NK-92 (cell line): ENCODE measurements around the gene C2CD5.
"Not testable (repeated sequence)": the region's sequence is repeated elsewhere in the genome, so short reads cannot be mapped to it uniquely, and the experiment has no call there.

Experiments
- DNase-seq: peaks from one replicate; lab custom pipeline; 2025; ENCODE audit not compliant: unreplicated experiment; lab: John Stamatoyannopoulos, UW

C2CD5 gene

GRCh38 chr12:22544038-22544979, at the start of gene C2CD5:
Gene C2CD5 (minus strand): TSS chr12:22544542. CDS start chr12:22544150, 392 bp downstream.
- DNase-seq: peak; percentile 57

- DNase-seq: no peak
Observed at GRCh38 chr12:22593864-22594263, 49.5 kb upstream of the C2CD5 start.

DNA sequence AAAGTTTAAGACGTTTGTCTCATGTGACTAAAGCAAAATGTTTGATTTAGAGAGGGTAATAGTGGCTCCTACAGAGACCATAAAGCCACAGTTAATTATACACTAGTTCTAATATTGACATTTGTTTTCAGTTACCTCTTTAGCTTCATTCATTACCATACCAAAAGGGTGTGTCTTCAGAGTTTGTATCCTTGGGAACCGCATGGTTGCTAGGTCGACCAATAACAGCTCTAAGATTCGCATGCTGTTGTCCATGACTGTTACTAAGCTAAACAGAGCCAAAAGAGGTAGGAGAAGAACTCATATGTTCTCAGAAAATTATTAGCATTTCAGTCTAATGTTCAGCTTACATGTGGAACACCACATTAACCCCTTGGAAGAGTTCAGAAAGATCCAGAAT, 44.5 kb upstream of the C2CD5 start:
- DNase-seq: no peak

- DNase-seq: no peak
Observed at GRCh38 chr12:22578328-22578727, 34.0 kb upstream of the C2CD5 start.

DNA sequence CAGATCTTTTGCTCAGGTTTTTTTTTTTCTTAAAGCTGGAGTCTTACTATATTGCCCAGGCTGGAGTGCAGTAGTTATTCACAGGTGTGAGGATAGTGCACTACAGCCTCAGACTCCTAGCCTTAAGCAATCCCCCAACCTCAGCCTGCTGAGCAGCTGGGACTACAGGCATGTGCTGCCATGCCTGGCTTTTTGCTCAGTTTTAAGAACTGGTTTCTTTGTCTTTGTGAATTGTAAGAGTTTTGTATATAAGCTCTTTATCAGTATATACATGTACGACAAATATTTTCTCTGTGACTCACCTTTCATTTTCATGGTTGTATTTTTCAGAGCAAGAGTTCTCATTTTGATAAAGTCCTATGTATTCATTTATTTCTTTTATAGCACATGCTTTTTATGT, 33.3 kb upstream of the C2CD5 start:
- DNase-seq: no peak

GRCh38 chr12:22576473-22576872, 32.1 kb upstream of the C2CD5 start:
- no peak for DNase-seq

GRCh38 chr12:22576065-22576464, 31.7 kb upstream of the C2CD5 start:
- no peak for DNase-seq

GRCh38 chr12:22574921-22575320, 30.6 kb upstream of the C2CD5 start:
- DNase-seq: no peak

DNA sequence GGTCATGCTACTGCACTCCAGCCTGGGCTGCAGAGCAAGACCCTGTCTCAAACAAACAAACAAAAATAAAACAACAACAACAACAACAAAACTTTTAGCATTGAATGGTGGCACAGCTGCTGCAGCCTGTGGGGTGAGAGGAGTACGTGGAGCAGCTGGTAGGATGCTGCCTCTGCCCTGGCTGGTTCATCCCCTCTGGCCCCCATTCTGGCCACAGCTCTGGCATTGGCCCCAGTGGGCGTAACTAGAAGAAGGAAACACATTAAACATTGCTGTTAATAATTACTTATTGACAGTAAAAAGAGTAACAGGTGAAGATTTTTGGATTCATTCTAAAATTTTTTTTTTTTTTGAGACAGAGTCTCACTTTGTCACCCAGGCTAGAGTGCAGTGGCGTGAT, 28.8 kb upstream of the C2CD5 start:
- no peak for DNase-seq

- DNase-seq: no peak
Observed at GRCh38 chr12:22569253-22569652, 24.9 kb upstream of the C2CD5 start.

- no peak for DNase-seq
Observed at GRCh38 chr12:22562036-22563028, 18.0 kb upstream of the C2CD5 start.

- DNase-seq: not testable (repeated sequence)
Observed at GRCh38 chr12:22554750-22555149, 10.4 kb upstream of the C2CD5 start.

DNA sequence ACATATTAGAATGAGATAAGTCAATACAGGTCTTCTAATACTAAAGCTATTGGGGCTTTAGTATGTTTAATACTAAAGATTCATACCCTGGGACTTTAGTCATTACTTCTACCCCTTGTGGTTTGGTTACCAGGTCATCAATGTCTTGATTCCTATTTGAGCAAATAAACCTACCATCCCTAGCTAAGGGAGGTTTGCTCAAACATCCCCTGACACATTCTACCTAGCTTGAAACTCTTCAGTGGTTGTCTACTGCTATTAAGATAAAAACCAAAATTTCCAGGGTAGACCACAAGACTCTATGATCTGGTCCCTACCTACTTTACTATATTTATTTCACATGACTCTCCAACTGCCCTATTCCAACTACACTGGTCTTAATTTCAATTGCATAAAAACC, 7.3 kb upstream of the C2CD5 start:
- DNase-seq: no peak

- DNase-seq: no peak
Observed at GRCh38 chr12:22545255-22545654, 913 bp upstream of the C2CD5 start.

- DNase-seq: no peak
Observed at GRCh38 chr12:22543246-22544037, 900 bp downstream of the C2CD5 start.

DNA sequence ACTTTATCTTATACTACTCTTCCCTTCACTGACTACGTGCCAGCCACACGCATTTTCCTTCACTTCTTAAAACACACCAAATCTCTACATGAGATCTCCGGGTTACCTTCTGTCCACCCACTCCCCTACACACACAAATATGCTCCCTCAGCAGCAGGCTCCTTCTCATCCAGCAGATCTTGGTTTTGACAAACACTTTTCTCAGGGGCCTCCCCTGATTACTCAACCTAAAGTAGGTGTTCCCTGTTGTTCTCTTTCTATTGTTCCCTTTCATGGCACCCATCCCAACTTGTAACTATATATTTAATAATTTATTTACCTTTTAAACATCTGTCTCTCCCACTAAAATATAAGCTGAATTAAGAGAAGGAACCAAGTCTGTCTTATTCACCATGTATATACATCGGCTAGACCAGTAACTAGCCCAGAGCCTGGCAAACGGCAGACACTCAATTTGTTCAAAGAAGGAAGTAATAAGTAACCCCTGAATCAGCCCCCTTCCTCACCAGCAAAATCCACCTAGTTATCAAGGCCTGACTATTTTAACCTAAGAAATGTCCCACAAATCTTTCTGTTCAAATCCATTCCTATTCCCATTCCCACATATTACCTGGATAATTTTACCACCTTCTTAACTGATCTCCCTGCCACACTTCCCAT, 2.7 kb downstream of the C2CD5 start:
- DNase-seq: no peak

- DNase-seq: no peak
Observed at GRCh38 chr12:22539055-22539454, 5.3 kb downstream of the C2CD5 start.

DNA sequence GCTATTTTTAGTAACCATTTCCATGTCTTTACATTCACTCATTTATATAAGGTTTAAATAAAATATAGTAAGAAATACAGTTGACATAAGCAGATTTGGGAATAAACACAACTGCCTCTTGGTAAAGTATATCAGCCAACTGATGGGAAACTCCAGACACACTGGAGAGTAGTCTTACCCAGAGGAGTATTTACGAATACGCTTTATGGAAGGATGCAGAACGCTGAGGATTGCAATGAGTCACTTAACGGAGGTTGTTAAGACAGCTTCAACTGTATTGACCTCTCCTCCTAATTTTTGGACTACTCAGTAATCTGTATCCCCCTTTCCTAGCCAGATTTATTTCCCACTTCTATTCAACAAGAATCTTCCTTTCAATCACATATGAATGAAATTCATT, 6.0 kb downstream of the C2CD5 start:
- DNase-seq: no peak

- DNase-seq: no peak
Observed at GRCh38 chr12:22536971-22537544, 7.3 kb downstream of the C2CD5 start.

DNA sequence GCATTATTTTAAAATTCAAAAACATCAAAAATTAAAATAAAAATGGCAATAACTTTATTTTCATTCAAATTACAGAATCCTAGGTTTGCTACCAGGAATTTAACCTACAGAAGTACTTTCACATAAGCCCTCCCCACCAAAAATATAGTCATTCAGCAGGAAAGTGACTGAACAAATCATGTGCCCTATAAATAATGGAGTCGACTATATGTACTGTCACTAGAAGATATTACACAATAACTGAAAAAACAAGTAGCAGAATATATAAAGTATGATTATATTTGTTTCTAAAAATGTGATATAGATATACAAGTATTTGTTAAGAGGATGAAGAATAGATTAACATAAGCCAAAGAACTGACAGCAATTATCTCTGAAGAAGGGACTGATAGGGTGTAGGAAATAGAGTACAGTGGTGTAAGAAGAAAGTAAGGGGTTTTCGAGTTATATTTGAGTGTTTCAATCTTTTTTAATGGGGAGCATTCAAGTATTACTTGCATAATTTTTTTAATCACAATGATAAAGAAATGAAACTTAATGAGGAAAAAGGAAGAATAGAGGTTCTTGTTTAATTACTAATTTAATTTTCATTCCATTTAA, 7.9 kb downstream of the C2CD5 start:
- no peak for DNase-seq
